NCI-H146 treated with DMSO at 0.1 percent for 48 hours (cell line): ENCODE measurements around the gene HRH3.

Source experiments
- DNase-seq: peaks from one replicate; lab custom pipeline; 2025; ENCODE audit not compliant: unreplicated experiment; lab: John Stamatoyannopoulos, UW

Gene HRH3

GRCh38 chr20:62201173-62202082 lies 18.6 kb downstream of the HRH3 start:
- DNase-seq: no peak

GRCh38 chr20:62200491-62201172 lies 19.4 kb downstream of the HRH3 start:
- no peak for DNase-seq

DNA sequence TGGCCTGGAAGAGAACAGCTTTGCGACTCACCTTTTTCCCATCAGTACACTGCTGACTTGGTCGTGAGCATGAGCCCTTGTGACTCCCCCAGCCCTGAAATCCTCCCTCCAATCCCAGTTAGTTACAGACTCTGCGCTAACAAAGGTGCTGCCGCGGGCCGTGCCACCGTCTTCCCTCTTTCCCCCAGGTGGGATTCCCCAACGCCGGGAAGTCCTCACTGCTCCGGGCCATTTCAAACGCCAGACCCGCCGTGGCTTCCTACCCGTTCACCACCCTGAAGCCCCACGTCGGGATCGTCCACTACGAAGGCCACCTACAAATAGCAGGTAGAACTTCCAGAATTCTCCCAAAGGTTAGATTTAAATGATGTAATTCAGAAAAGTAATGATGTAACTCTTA lies 21.1 kb downstream of the HRH3 start:
- no peak for DNase-seq

DNA sequence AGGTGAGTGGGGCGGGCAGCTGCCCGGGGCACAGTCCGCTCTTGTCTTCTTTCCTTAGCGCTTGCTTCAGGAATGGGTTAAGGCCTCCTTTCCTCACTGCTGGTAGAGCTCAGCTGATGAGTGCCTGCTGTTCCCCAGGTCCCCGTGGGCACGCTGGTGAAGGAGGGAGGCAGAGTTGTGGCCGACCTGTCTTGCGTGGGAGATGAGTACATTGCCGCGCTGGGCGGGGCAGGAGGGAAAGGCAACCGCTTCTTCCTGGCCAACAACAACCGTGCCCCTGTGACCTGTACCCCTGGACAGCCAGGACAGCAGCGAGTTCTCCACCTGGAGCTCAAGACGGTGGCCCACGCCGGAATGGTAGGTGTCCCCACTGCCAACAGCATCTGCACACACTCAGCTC lies 21.6 kb downstream of the HRH3 start:
- DNase-seq: no peak

GRCh38 chr20:62197801-62198200 lies 22.3 kb downstream of the HRH3 start:
- DNase-seq: no peak

DNA sequence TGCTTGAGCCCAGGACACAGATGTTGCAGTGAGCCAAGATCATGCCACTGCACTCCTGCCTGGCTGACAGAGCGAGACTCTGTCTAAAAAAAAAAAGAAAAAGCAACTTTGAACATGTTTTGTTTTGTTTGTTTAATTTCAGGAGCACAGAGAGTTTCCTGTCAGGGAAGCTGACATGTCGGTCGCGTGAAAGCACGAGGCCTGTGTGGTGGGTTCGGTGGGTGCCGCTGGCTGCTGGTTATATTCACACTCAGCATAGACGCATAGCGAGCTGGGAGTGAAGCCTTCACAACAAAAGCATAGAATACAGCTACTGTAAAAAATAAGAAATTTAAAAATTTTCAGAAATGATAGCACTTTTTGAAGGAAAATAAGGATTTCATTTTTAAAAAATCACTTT lies 22.8 kb downstream of the HRH3 start:
- DNase-seq: no peak

GRCh38 chr20:62196286-62196685 lies 23.8 kb downstream of the HRH3 start:
- no peak for DNase-seq

DNA sequence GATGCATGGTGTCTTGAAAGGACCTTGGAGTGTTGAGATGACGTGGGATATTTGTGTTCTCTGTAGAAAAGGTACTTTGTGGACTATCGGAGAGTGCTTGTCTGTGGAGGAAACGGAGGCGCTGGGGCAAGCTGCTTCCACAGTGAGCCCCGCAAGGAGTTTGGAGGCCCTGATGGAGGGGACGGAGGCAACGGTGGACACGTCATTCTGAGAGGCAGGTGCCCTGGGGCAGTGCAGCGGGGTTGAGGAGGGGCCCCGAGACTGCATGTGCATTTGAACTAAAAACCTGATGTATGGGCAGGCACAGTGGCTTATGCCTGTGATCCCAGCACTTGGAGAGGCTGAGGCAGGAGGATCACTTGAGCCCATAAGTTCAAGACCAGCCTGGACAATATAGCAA lies 24.3 kb downstream of the HRH3 start:
- DNase-seq: no peak

DNA sequence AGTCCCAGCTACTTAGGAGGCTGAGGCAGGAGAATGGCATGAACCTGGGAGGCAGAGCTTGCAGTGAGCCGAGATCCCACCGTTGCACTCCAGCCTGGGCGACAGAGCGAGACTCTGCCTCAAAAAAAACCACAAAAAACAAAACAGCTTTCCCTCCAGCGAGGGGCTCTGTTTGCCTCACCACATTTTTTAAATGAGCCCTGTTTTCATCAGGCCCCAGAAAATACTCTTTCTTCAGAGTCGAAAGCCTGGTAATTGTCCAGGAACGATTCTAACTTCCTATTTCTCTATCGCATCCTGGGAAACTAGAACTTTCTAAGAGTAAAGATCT lies 25.0 kb downstream of the HRH3 start:
- DNase-seq: no peak

GRCh38 chr20:62193079-62194025 lies 26.7 kb downstream of the HRH3 start:
- no peak for DNase-seq

- DNase-seq: no peak
These were observed 27.4 kb downstream of the HRH3 start for GRCh38 chr20:62192635-62193034.

DNA sequence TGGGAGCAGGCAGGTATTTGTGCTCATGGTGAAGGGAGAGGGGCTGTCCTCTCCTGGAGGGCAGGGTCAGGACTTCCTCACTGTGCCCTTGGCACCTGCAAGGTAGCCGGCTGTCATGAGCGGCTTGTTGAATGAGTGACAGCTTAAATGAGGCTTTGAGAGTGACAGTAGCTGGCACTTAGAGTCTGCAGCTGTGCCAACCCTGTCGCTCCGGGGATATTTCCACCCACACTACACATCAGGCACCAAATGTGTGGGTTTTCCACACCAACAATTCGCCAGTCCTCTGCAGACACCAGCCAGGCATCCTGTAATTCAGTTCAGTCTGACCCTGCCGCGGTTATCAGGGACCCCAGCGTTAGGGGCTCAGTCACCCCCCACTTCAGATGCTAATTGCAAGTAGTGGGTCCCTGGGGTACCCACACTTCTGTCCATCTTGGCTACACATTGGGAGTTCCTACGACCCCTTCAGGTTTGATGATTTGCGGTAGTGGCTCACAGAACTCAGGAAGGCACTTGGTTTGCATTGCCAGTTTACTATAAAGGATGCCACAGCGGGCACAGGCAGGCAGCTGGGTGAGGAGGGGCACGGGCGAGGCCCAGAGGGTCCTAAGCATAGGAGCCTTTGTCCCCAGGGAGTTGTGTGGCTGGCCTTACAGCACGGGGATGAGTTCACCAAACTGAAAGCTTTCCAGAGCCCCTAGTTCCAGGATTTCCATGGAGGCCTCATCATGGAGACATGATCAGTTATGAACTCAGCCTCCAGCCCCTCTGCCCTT lies 28.1 kb downstream of the HRH3 start:
- no peak for DNase-seq

DNA sequence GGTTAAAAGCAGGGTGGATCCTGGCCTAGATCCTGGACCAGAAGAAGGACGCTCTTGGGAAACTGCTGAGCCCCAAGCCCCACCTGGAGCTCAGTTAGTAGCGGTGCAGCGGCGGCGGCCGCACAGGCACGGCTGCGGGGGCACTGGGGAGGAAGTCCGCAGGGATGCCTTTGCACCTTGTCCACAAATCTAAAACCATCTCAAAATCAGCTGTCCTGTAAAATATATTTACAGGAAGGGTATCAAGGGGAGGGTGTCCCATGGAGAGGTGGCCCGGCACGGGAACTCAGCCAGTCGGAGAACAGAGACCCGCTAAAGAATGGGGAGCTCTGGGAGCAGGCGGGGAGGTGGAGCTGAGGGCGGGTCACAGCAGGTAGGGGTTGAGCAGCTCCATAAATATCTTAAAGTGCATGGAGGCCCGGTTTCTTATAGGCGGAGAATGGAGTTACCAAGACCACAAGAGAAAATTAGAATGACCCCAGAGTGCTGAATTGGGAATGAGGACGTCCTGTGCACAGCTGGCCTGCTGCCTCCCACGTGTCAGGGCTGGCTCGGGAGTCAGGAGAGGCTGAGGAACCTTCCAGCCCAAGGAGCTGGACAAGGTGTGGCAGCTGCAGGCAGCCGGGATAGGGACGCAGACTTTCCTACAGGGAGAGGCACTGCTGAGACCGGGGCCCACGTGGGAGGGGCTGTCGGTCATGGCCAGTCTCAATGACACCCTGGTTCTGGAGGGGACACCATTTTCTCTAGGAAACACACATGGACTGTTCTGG lies 29.3 kb downstream of the HRH3 start:
- no peak for DNase-seq

DNA sequence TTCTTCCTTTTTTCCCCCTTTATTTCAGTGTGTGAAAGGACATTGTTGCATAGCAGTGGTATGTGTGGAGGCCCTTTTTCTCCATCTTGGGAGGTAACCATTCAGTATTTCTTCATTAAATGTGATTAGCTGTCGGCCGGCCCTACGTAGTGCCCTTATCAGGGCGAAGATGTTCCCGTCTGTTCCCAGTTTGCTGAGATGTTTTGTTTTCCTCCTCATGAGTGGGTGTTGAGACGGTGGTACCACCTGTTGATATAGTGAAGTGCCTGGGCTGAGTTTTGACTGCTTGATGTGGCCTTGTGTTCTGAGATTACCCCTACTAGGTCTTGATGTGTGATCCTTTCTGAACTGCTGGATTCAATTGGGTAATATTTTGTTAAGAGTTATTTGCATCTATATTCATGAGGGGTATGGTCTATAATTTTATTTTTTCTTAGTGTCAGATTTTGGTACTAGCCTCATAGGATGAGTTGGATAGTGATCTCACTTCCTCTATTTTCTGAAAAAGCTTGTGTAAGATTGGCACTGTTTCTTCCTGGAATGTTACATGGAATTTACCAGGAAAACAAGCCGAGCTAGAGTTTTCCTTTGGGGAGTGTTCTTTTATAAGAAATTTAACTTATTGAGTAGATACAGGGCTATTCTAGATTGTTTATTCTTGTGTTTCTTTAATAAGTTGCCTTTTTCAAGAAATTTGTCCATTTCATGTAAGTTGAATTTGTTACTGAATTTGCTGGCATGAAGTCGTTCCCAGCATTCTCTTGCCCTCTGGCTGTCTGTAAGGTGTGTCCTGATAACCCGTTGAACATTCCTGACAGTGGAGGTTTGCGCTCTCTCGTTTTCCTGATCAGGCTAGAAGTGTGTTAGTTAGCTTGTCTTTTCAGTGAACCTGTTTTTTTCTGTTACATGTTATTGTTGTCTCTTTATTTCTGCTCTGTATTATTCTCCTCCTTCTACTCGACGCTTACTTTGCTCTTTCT lies 32.9 kb downstream of the HRH3 start:
- DNase-seq: no peak

DNA sequence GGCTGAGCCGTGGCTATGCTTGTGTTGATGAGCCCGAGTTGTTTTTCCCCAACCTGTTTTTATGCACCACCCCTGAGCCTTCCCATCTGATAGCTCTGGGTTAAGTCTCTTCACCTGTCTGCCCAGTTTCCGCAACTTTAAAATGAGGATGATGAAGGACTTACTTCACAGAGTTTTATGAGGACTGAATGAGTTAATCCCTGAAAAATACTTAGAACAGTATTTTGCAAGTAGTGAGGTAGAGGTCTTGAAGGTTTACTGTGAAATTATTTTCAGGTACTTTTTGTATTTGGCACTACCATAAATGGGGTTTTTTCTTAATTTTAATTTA lies 34.0 kb downstream of the HRH3 start:
- DNase-seq: no peak

- DNase-seq: no peak
These were observed 36.5 kb downstream of the HRH3 start for GRCh38 chr20:62183426-62184142.

GRCh38 chr20:62182469-62183425 lies 37.3 kb downstream of the HRH3 start, which contains the start of gene MTG2:
TSS of gene MTG2 (plus strand) at chr20:62183028. CDS start at chr20:62193421, 10,393 bp downstream.
- DNase-seq: peak; percentile 93
